Breast epithelium (tissue), 4 donors: Measurements from ENCODE around the gene KLC1. TPM values are rescaled to one million over a fixed set of nuclear protein-coding genes. Genes with fewer than 3 reads are reported as not detected.

Experiments
- DNase-seq, 2 donors: peaks; one replicate each; pipeline ENCODE4 v3.0.0-alpha.2; 2019; ENCODE audit warnings: low spot score in 2 of 2
- H3K27ac ChIP-seq, 2 donors: fragments of 200-600 bp; sonication (generic) in 1 of 2; one replicate each; pipeline ENCODE4 v1.5.1; 2016 to 2019; ENCODE audit warnings: mild to moderate bottlenecking in 1 of 2
- H3K27me3 ChIP-seq, 2 donors: fragments of 200-600 bp; sonication (generic) in 1 of 2; one replicate each; pipeline versions ENCODE4 v1.5.1 to v1.6.0; 2017 to 2019; ENCODE audit warnings: control low read depth in 1 of 2, mild to moderate bottlenecking in 1 of 2
- H3K36me3 ChIP-seq: fragments of 200-600 bp; one replicate; pipeline ENCODE4 v1.5.1; 2019
- H3K4me1 ChIP-seq, 2 donors: fragments of 200-600 bp; sonication (generic); one replicate each; pipeline ENCODE4 v1.5.1; 2016 to 2019; ENCODE audit warnings: control low read depth in 1 of 2
- H3K4me3 ChIP-seq, 3 donors: fragments of 200-600 bp; sonication (generic); 1 replicate in 2 of 3; 2 replicates in 1 of 3; pipeline ENCODE4 v1.5.1; 2016 to 2019; ENCODE audit warnings: mild to moderate bottlenecking in 3 of 3, moderate library complexity in 2 of 3
- H3K9me3 ChIP-seq, 2 donors: fragments of 200-600 bp; sonication (generic) in 1 of 2; one replicate each; pipeline ENCODE4 v1.5.1; 2016 to 2019; ENCODE audit warnings: control low read depth in 1 of 2
- POLR2A ChIP-seq: fragments of 450-650 bp; IDR thresholded peaks from one replicate; pipeline ENCODE4 v1.6.1; 2016; ENCODE audit warnings: antibody characterized with exemption, mild to moderate bottlenecking, moderate library complexity
- POLR2AphosphoS5 ChIP-seq, 3 donors: sonication (generic); formaldehyde crosslinking; IDR thresholded peaks; one replicate each; pipeline ENCODE4 v1.6.1; 2017; ENCODE audit warnings: antibody characterized with exemption in 3 of 3
- intact Hi-C: fragments of 100-400 bp; cut with DNase I; formaldehyde crosslinking; loops from one replicate; pipeline ENCODE4 v1.15.1; 2023; ENCODE audit warnings: low total_unique reads
- total RNA-seq, 3 donors: library from RNA; depleted of rRNA; stranded (reverse); fragments of >200 nt; gene quantifications; one replicate each; pipeline ENCODE4 v1.1.0, GENCODE V29; 2016
- TF ChIP-seq, protein P1 (sequence below), 3 donors: fragments of 450-650 bp; IDR thresholded peaks; one replicate each; pipeline ENCODE4 v1.5.1; 2016 to 2017; ENCODE audit warnings: antibody characterized with exemption in 3 of 3, mild to moderate bottlenecking in 3 of 3, moderate library complexity in 3 of 3

Gene KLC1
- total RNA-seq, 3 donors from 2014 or later = 222 to 275 (median 253) TPM

DNA sequence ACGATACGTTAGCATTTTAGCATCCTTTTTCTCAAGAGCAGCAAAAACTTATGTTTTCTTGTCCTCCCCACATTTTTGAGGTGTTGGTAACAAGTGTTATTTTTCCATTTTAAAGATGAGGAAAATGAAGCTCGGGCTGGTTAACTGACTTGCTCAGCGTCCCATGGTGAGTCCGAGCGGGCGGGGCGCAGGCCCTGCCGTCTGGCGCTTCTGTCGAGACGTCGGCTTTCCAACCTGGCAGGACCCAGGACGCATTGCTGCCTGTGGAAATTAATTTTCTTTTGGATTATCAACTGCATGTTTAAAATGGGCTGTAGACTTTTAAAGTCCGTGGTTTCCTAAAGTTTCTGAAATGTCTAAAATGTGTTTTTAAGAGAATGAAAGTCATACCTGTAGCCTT is 55.9 kb downstream of the KLC1 start:
- peaks cover 8% of the 10 kb centered on the region for H3K36me3 ChIP-seq
- intact Hi-C loops = no loop called here
- H3K4me1 ChIP-seq = no peaks in the 10 kb centered on the region
- H3K9me3 ChIP-seq = no peaks in the 10 kb centered on the region
- no peaks in the 10 kb centered on the region for H3K27me3 ChIP-seq
- TF ChIP-seq POLR2A = no peak
- TF ChIP-seq POLR2AphosphoS5 (IDR thresholded peaks at IDR 0.05) = no peak
- TF ChIP-seq, protein P1, sequence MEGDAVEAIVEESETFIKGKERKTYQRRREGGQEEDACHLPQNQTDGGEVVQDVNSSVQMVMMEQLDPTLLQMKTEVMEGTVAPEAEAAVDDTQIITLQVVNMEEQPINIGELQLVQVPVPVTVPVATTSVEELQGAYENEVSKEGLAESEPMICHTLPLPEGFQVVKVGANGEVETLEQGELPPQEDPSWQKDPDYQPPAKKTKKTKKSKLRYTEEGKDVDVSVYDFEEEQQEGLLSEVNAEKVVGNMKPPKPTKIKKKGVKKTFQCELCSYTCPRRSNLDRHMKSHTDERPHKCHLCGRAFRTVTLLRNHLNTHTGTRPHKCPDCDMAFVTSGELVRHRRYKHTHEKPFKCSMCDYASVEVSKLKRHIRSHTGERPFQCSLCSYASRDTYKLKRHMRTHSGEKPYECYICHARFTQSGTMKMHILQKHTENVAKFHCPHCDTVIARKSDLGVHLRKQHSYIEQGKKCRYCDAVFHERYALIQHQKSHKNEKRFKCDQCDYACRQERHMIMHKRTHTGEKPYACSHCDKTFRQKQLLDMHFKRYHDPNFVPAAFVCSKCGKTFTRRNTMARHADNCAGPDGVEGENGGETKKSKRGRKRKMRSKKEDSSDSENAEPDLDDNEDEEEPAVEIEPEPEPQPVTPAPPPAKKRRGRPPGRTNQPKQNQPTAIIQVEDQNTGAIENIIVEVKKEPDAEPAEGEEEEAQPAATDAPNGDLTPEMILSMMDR (IDR thresholded peaks at IDR 0.05) = no peak
- H3K27ac ChIP-seq = no peak overlapping the region
- no peak overlapping the region for H3K4me3 ChIP-seq
- DNase-seq = no peak

DNA sequence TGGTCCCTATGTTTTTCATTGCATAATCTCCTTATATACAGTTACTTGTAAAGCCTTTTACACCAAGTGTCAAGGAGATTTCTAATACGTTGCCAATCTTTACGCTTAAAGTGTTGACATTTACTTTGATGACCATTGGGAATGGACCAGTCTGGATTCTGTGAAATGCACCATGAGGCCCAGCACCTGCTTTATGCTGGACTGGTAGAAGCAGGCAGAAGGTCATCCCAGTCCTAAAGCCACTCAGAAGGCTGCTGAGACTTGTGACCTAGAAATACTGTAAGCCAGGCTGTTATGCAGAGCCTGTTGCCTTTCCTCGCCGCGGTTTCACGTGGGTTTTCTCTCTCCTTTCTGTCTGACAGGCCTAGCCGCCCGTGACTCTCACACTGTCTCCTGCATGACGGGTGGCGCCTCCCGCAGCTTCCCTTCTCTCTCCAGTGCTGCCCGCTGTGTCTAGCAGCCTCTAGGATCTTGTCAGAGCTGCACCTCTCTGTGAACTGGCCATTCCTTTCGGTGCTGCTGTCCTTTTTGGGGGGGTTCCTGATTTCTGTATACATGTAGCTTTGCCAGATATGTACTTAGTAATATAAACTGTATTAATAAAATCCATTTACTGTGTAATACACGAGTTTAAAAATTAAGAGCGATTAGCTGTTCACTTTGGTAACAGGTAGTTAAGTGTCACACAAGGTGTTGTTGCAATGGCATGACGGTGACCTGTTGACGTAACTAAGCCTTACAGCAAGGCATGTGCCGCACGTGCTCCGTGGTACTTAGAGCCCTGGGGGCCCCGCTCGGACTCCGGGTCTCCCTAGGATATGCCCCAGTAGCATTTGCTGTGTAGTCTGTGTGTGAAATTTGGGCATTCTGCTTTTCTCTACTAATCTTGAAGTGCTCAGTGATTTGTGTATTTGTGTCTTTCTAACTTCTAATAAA is 56.5 kb downstream of the KLC1 start:
- no peaks in the 10 kb centered on the region for H3K4me1 ChIP-seq
- TF ChIP-seq, protein P1 (IDR thresholded peaks at IDR 0.05) = no peak
- TF ChIP-seq POLR2A = no peak
- no peak for TF ChIP-seq POLR2AphosphoS5 (IDR thresholded peaks at IDR 0.05)
- no peak overlapping the region for H3K4me3 ChIP-seq
- intact Hi-C loops = no loop called here
- H3K27me3 ChIP-seq = no peaks in the 10 kb centered on the region
- peaks cover 6% of the 10 kb centered on the region for H3K36me3 ChIP-seq
- DNase-seq = no peak
- H3K9me3 ChIP-seq = no peaks in the 10 kb centered on the region
- no peak overlapping the region for H3K27ac ChIP-seq

DNA sequence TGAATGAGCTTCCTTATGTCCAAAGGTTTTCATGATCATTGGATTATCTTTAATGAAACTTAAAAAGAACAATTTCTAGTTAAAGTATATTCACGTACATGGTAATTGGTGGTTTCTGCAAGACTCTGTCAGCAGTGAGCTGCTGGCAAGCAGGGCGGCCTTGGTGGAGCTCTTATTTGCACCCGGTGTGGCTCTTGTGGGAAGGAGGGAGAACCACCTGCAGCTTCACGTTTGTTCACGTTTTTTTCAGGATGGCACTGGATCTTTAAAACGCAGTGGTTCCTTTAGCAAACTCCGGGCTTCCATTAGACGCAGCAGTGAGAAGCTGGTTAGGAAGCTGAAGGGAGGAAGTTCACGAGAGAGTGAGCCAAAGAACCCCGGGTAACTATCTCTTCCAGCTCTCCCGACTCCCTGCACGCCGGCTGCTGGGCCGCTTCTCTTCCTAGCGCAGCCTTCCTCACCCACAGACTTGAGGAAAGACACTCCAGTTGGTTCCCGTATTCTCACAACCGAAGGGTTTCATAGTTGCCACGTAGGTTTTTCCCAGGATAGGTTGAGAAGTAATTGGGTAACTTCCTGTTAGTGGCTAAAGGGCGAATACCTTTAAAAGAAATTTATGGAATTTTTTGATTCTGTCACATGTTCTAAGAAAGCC is 57.9 kb downstream of the KLC1 start:
- Histone ChIP-seq H3K4me3 (no peak overlapping the region), H3K27me3 (no peaks in the 10 kb centered on the region), H3K4me1 (no peaks in the 10 kb centered on the region), H3K9me3 (no peaks in the 10 kb centered on the region), H3K36me3 (no peaks in the 10 kb centered on the region), H3K27ac (peak overlapping the region; percentile 12 to 15)
- TF ChIP-seq, protein P1 (IDR thresholded peaks at IDR 0.05) = no peak
- no peak for TF ChIP-seq POLR2AphosphoS5 (IDR thresholded peaks at IDR 0.05)
- no peak for TF ChIP-seq POLR2A
- intact Hi-C loops = no loop called here
- DNase-seq = no peak

GRCh38 chr14:103687712-103688111 is 58.7 kb downstream of the KLC1 start:
- H3K4me3 ChIP-seq = no peak overlapping the region
- TF ChIP-seq, protein P1 (IDR thresholded peaks at IDR 0.05) = no peak
- TF ChIP-seq POLR2AphosphoS5 (IDR thresholded peaks at IDR 0.05) = no peak
- TF ChIP-seq POLR2A = no peak
- H3K4me1 ChIP-seq = no peaks in the 10 kb centered on the region
- no peaks in the 10 kb centered on the region for H3K36me3 ChIP-seq
- no peaks in the 10 kb centered on the region for H3K27me3 ChIP-seq
- H3K9me3 ChIP-seq = no peaks in the 10 kb centered on the region
- no peak overlapping the region for H3K27ac ChIP-seq
- intact Hi-C loops = no loop called here
- no peak for DNase-seq

DNA sequence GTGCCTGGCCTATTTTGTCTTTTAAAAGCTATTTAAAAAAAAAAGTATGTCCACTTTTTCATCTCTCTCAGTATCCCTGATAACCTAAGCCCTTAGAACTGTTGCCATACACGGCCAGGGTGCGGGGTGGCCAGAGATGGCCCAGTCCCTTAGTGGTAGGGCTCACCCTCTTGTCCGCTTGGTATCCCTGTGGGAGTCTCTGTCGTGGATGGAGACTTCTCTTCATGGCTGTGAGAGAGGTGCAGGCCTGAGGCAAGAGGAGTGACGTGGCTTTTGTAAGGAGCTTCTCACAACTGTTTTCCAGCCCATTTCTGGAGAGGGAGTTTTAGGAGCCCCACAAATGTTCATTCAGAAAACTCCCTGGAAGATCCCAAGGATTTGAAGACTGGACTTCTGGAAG is 59.4 kb downstream of the KLC1 start:
- Histone ChIP-seq H3K4me3 (no peak overlapping the region), H3K4me1 (no peaks in the 10 kb centered on the region), H3K27ac (no peak overlapping the region), H3K9me3 (no peaks in the 10 kb centered on the region), H3K27me3 (no peaks in the 10 kb centered on the region), H3K36me3 (no peaks in the 10 kb centered on the region)
- TF ChIP-seq, protein P1 (IDR thresholded peaks at IDR 0.05) = no peak
- no peak for TF ChIP-seq POLR2A
- intact Hi-C loops = no loop called here
- DNase-seq = no peak
